ENCODE results near the gene SSRP1.

The SSRP1 gene

DNA sequence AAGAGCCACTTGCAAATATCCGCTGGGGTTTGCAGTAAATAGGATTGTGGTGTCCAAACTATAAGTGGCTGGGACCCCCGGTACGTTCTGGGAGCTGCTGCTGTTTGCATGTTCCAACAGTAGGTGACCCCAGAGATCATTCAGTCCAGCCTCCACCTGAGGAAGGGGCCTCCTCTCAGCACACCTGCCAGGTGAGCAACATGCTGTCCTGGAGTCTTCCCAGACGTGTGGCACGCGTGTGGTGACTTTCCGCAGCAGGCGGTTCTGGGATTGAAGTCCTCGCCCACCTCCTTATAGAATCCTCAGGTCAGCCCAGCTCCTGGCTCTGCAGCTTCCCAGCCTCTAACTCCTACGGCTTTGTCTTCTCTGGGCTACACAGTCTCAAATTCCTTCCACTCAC lies 9.1 kb upstream of the SSRP1 start:
- no peaks in the 10 kb centered on the region for H3F3A ChIP-seq (ENCODE audit: low read depth)
- no peak for TF ChIP-seq EZH2phosphoT487 (IDR thresholded peaks at IDR 0.05; ENCODE audit: borderline replicate concordance)
- TF ChIP-seq, protein P1, sequence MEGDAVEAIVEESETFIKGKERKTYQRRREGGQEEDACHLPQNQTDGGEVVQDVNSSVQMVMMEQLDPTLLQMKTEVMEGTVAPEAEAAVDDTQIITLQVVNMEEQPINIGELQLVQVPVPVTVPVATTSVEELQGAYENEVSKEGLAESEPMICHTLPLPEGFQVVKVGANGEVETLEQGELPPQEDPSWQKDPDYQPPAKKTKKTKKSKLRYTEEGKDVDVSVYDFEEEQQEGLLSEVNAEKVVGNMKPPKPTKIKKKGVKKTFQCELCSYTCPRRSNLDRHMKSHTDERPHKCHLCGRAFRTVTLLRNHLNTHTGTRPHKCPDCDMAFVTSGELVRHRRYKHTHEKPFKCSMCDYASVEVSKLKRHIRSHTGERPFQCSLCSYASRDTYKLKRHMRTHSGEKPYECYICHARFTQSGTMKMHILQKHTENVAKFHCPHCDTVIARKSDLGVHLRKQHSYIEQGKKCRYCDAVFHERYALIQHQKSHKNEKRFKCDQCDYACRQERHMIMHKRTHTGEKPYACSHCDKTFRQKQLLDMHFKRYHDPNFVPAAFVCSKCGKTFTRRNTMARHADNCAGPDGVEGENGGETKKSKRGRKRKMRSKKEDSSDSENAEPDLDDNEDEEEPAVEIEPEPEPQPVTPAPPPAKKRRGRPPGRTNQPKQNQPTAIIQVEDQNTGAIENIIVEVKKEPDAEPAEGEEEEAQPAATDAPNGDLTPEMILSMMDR (conservative IDR thresholded peaks at IDR 0.05; ENCODE audit: low read length): no peak
- peak overlapping the region; percentile 54; the same call in 1 of the 2 replicates for H2AFZ ChIP-seq (ENCODE audit: low read length)
- H4K20me1 ChIP-seq (ENCODE audit: insufficient read depth, low read length, poor library complexity, severe bottlenecking): no peaks in the 10 kb centered on the region
- no peak overlapping the region for H3K9ac ChIP-seq (ENCODE audit: low read depth, low read length, poor library complexity, severe bottlenecking)
- H3K4me1 ChIP-seq (ENCODE audit: insufficient read depth, low read length, poor library complexity, severe bottlenecking): peaks cover 9% of the 10 kb centered on the region
- H3K79me2 ChIP-seq (ENCODE audit: insufficient read depth, low read length): no peaks in the 10 kb centered on the region
- H3K4me2 ChIP-seq (ENCODE audit: low read depth, low read length, poor library complexity, severe bottlenecking): no peak overlapping the region
- no peak overlapping the region for H3K4me3 ChIP-seq (ENCODE audit: low read length, poor library complexity, severe bottlenecking)
- no peaks in the 10 kb centered on the region for H3K36me3 ChIP-seq (ENCODE audit: insufficient read depth, low read length)
- H3K27me3 ChIP-seq (ENCODE audit: insufficient read depth, low read length, poor library complexity, severe bottlenecking): no peaks in the 10 kb centered on the region
- H3K9me2 ChIP-seq (replicated peaks; ENCODE audit: low read depth, low read length): no peaks in the 10 kb centered on the region
- no peaks in the 10 kb centered on the region for H3K9me3 ChIP-seq (ENCODE audit: insufficient read depth, low read depth, low read length)

DNA sequence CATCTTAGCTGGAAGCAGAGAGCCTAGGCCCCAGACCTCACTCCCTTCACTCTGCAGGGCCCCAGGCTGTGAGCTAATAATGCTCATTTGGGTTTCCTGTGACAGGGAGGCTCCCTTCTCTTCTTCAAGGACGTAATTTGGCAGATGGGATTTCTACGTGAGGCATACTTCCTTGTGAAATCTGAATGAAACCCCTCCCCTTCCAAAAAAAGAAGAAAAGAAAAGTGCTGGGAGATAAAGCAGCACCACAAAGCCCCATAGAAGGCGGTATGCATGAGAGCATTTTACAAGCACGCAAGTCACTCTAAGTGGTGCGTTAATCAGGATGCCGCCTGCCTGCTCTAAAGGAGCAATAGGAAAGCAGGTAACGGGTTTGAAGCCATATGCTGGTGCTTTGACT lies 8.1 kb upstream of the SSRP1 start:
- Histone ChIP-seq H3K36me3 (ENCODE audit: insufficient read depth, low read length) (no peaks in the 10 kb centered on the region), H3K9me2 (replicated peaks; ENCODE audit: low read depth, low read length) (no peaks in the 10 kb centered on the region), H3K4me3 (ENCODE audit: low read length, poor library complexity, severe bottlenecking) (no peak overlapping the region), H2AFZ (ENCODE audit: low read length) (no peak overlapping the region; the same call in 1 of the 2 replicates), H3K9ac (ENCODE audit: low read depth, low read length, poor library complexity, severe bottlenecking) (peak overlapping the region; percentile 10), H3K79me2 (ENCODE audit: insufficient read depth, low read length) (no peaks in the 10 kb centered on the region), H3K9me3 (ENCODE audit: insufficient read depth, low read depth, low read length) (no peaks in the 10 kb centered on the region), H3K4me1 (ENCODE audit: insufficient read depth, low read length, poor library complexity, severe bottlenecking) (peaks cover 9% of the 10 kb centered on the region), H3K4me2 (ENCODE audit: low read depth, low read length, poor library complexity, severe bottlenecking) (no peak overlapping the region), H3K27me3 (ENCODE audit: insufficient read depth, low read length, poor library complexity, severe bottlenecking) (no peaks in the 10 kb centered on the region), H3F3A (ENCODE audit: low read depth) (no peaks in the 10 kb centered on the region), H4K20me1 (ENCODE audit: insufficient read depth, low read length, poor library complexity, severe bottlenecking) (no peaks in the 10 kb centered on the region)
- TF ChIP-seq EZH2phosphoT487 (IDR thresholded peaks at IDR 0.05; ENCODE audit: borderline replicate concordance): no peak
- TF ChIP-seq, protein P1 (conservative IDR thresholded peaks at IDR 0.05; ENCODE audit: low read length): no peak

GRCh38 chr11:57342702-57343101 lies 7.0 kb upstream of the SSRP1 start:
- Histone ChIP-seq H3K4me3 (ENCODE audit: low read length, poor library complexity, severe bottlenecking) (no peak overlapping the region), H2AFZ (ENCODE audit: low read length) (no peak overlapping the region), H3K9ac (ENCODE audit: low read depth, low read length, poor library complexity, severe bottlenecking) (no peak overlapping the region), H3F3A (ENCODE audit: low read depth) (no peaks in the 10 kb centered on the region), H3K36me3 (ENCODE audit: insufficient read depth, low read length) (no peaks in the 10 kb centered on the region), H4K20me1 (ENCODE audit: insufficient read depth, low read length, poor library complexity, severe bottlenecking) (no peaks in the 10 kb centered on the region), H3K9me3 (ENCODE audit: insufficient read depth, low read depth, low read length) (no peaks in the 10 kb centered on the region), H3K4me2 (ENCODE audit: low read depth, low read length, poor library complexity, severe bottlenecking) (no peak overlapping the region), H3K4me1 (ENCODE audit: insufficient read depth, low read length, poor library complexity, severe bottlenecking) (peaks cover 9% of the 10 kb centered on the region), H3K9me2 (replicated peaks; ENCODE audit: low read depth, low read length) (no peaks in the 10 kb centered on the region), H3K27me3 (ENCODE audit: insufficient read depth, low read length, poor library complexity, severe bottlenecking) (no peaks in the 10 kb centered on the region), H3K79me2 (ENCODE audit: insufficient read depth, low read length) (no peaks in the 10 kb centered on the region)
- TF ChIP-seq, protein P1 (conservative IDR thresholded peaks at IDR 0.05; ENCODE audit: low read length): no peak
- no peak for TF ChIP-seq EZH2phosphoT487 (IDR thresholded peaks at IDR 0.05; ENCODE audit: borderline replicate concordance)

Data from Loucy (cell line).